Stimulated activated naive CD8-positive, alpha-beta T cell treated with anti-CD3 and anti-CD28 coated beads, Interleukin-15, amount 100 ng/mL, for 72 hours (primary cell): ENCODE results near the gene KIAA1549.
A peak's percentile ranks its signal among the peaks of the same experiment; 100 is the strongest.

Experiments used
- ATAC-seq: fragments of 150-1000 bp; cut with Tn5 transposase; 2 replicates; pipeline ENCODE4 v1.10.0; 2021; ENCODE audit warnings: mild to moderate bottlenecking, moderate library complexity
- DNase-seq, 2 donors: peaks; one replicate each; pipeline ENCODE4 v3.0.0; 2021 to 2022
- H3K27ac Mint-ChIP-seq, 2 donors: one replicate each; pipeline ENCODE4 v1.8.0; 2022; ENCODE audit warnings: mild to moderate bottlenecking in 2 of 2, mixed read lengths in 2 of 2, moderate library complexity in 2 of 2
- H3K27me3 Mint-ChIP-seq: one replicate; pipeline ENCODE4 v1.8.0; 2022; ENCODE audit warnings: mixed read lengths
- H3K4me1 Mint-ChIP-seq: one replicate; pipeline ENCODE4 v1.8.0; 2022; ENCODE audit warnings: mild to moderate bottlenecking, mixed read lengths
- H3K4me3 Mint-ChIP-seq, 2 donors: one replicate each; pipeline ENCODE4 v1.8.0; 2022; ENCODE audit warnings: mild to moderate bottlenecking in 2 of 2, mixed read lengths in 2 of 2, moderate library complexity in 1 of 2
- H3K9me3 Mint-ChIP-seq, 2 donors: one replicate each; pipeline ENCODE4 v1.8.0; 2022; ENCODE audit warnings: mixed read lengths in 2 of 2

The KIAA1549 gene

DNA sequence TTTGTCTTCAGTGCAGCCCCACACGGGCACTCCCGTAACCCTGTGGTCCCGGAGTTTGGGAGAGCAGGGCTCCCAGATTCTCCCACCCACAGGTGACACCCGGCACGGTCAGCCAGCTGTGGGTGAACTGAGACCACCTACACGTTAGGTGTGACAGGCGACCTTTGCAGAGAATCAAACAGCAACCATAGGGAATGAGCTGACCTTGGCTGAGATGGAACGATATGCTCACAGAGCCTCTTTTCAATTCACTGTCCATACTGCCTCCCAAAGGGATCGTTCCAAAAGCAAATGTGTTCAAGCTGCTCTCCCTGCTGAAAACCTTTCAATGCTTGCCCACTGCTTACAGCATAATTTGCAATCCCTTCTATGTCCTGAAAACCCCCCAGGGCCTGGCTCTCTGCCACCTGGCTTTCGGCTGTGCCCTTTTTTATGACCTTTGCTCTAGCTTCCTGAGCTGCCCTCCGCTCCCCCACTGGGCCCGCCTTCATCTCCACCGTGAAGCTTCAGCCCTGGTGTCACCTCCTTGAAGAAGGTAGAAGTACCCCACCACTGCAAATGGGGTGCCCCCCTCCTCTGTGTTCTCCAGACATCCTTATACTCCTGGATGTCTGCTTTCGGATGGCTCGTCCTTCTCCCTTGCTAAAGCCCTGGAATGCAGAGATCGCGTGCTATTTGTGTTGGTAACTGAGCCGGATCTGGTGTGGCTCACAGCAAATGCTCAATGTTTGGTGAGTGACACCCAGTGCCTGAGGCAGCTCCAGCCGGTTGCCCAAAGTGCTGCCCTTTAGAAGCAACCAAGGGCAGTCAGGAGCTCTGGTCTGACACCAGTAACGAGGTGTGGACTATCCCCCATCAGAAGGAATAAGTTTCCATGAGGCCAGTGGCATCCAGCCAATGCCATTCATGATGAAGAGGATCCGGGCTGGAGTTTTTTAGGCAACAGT, 90.4 kb downstream of the KIAA1549 start:
- DNase-seq (no peak), ATAC-seq (no peak)

GRCh38 chr7:138889582-138890498, 91.3 kb downstream of the KIAA1549 start:
- no peak overlapping the region for H3K4me3 Mint-ChIP-seq
- peaks cover 18% of the 10 kb centered on the region for H3K4me1 Mint-ChIP-seq
- no peak overlapping the region for H3K27ac Mint-ChIP-seq
- no peak for ATAC-seq
- peaks cover 8% of the 10 kb centered on the region for H3K27me3 Mint-ChIP-seq
- no peaks in the 10 kb centered on the region for H3K9me3 Mint-ChIP-seq
- DNase-seq: no peak

More for the DNA sequence above, 90.4 kb downstream of the KIAA1549 start:
- H3K4me3 Mint-ChIP-seq: peak overlapping the region in 1 of 2 donors; percentile 2
- H3K4me1 Mint-ChIP-seq: peaks cover 18% of the 10 kb centered on the region
- H3K27ac Mint-ChIP-seq: no peak overlapping the region
- H3K27me3 Mint-ChIP-seq: peaks cover 15% of the 10 kb centered on the region
- H3K9me3 Mint-ChIP-seq: no peaks in the 10 kb centered on the region

DNA sequence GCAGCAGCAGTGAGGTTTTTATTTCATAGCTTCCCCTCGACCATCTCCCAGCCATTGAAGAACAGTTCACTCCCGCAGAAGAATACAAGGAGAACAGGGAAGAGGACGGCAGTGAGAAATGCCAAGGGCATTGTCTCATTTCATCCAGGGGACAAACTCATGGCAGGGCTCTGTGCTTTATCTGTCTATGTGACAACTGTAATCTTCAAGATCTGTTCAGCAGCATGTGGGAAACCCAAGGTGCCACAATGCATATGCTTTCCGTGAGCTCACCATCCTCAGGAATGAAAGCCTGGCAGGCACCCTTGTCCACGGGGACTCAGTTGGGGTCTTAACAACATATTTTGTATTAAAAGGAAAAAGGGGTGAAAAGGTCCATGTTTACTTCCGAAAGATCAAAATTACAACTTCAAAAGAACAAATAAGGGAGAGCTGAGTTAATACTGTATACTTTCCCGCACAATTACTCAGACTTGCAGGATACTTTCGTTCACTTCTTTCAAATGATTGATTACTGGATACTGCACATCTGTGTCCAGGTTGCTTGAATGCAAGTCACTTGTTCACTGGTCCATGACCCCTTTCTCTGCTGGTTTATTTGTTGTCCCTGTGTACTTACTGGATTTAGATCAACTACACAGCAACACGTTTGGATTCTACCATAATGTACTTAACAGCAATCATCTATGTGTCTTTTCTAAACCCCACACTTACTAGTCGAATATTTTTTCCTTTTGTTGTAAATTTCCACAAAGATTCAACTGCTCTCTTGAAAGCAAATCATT, 93.1 kb downstream of the KIAA1549 start:
- DNase-seq (no peak), ATAC-seq (no peak)
- H3K27me3 Mint-ChIP-seq: no peaks in the 10 kb centered on the region
- no peak overlapping the region for H3K27ac Mint-ChIP-seq
- peaks cover 18% of the 10 kb centered on the region for H3K4me1 Mint-ChIP-seq
- H3K9me3 Mint-ChIP-seq: no peaks in the 10 kb centered on the region
- no peak overlapping the region for H3K4me3 Mint-ChIP-seq

DNA sequence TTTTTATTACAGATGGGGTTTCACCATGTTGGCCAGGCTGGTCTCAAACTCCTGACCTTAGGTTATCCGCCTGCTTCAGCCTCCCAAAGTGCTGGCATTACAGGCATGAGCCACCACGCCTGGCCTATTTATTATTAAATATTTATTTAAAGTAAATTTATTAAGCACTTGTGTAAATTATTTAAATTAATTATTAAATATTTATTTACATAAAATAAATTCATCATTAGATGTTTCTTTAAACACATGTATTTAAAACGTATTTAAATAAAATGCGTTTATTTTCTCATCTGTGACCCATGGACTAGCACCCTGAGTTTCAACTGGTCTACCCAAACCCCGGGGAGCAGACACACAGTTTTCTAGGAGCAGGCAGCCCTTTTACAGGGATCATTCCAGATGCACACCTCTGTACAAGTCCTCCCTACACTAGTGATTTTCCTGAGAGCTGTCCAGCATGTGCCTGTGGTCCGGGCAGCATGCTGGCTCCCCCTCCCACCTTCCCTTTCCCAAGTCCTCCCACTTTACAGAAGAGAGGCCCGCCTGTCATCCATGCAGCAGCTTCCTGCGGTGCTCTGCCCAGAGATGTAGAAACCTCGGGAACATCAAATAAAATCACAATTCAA, 94.0 kb downstream of the KIAA1549 start:
- DNase-seq: no peak
- Mint-ChIP-seq H3K4me3 (no peak overlapping the region), H3K9me3 (no peaks in the 10 kb centered on the region), H3K4me1 (peaks cover 23% of the 10 kb centered on the region), H3K27ac (peak overlapping the region in 1 of 2 donors; percentile 61), H3K27me3 (no peaks in the 10 kb centered on the region)
- ATAC-seq: no peak

- Mint-ChIP-seq H3K9me3 (no peaks in the 10 kb centered on the region), H3K27ac (peak overlapping the region in 1 of 2 donors; percentile 24), H3K4me1 (peaks cover 29% of the 10 kb centered on the region), H3K4me3 (no peak overlapping the region), H3K27me3 (no peaks in the 10 kb centered on the region)
- DNase-seq: peak; percentile 40 to 60
- ATAC-seq: peak; percentile 80
Observed at GRCh38 chr7:138886501-138886917, 94.7 kb downstream of the KIAA1549 start.

DNA sequence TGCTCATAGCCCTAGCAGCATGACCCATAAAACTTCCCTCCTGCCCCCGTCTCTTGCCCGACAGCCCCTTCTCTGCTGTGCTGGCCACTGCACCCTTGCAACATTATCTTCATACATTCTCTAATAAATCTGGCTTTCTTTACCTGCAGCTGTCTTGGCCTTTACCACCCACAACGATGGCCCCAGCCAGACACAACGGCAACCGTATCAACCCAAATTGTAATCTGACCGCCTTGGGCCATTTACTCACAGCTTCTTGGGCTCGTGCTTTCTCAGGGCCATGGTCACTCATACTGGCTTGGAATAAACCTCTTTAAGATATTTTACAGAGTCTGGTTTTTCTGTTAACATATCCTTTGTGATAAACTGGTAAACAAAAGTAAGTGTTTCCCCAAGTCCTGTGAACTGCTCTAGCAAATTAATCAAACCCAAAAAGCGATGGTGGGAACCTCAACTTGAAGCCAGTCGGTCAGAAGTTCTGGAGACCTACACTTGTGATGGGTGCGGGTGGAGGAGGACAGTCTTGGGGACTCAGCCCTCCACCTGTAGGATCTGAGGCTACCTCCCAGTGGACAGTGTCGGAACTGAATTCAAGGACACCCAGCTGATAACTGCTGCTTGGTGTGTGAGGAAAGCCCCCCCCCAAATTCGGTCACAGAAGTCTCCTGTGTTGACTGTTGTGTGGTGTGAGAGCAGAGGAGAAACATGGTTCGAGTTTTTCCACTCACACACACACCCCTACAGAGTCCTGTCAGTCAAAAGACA, 95.6 kb downstream of the KIAA1549 start:
- H3K27me3 Mint-ChIP-seq: no peaks in the 10 kb centered on the region
- H3K4me3 Mint-ChIP-seq: no peak overlapping the region
- H3K9me3 Mint-ChIP-seq: no peaks in the 10 kb centered on the region
- ATAC-seq (peak; percentile 19), DNase-seq (no peak)
- peaks cover 23% of the 10 kb centered on the region for H3K4me1 Mint-ChIP-seq
- peak overlapping the region in 1 of 2 donors; percentile 77 for H3K27ac Mint-ChIP-seq

- peak; percentile 49 for ATAC-seq
- H3K4me3 Mint-ChIP-seq: peak overlapping the region; percentile 43 to 49
- no peaks in the 10 kb centered on the region for H3K27me3 Mint-ChIP-seq
- peak overlapping the region in 1 of 2 donors; percentile 19 for H3K27ac Mint-ChIP-seq
- peaks cover 17% of the 10 kb centered on the region for H3K4me1 Mint-ChIP-seq
- no peaks in the 10 kb centered on the region for H3K9me3 Mint-ChIP-seq
- no peak for DNase-seq
Observed at GRCh38 chr7:138882249-138882648, 98.9 kb downstream of the KIAA1549 start.

DNA sequence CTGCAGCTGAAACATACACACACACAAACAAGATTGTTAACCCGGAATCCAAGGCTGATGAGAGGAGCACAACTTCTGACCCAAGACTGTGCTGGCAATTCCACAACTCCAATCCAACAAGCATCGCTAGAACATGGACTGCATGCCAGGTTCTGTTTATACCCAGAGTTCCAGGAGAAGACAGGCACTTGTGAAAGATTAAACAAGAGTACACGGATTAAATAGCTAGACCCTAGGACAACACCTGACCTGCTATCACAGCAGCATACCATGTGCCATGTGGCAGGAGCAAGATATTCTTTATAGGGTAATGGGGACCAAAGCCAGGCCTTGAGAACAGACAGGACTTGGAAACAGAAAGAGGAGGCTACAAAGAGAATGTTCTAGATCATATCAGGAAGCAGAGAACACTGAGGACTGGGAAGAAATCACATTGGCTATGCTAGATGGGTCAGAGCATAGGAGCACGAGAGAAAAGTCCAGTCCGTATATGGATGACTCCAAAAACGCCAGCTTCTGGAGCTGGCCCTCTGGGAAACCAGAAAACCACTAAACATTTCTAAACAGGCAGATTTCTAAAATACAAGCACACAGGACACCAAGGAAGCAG, 99.5 kb downstream of the KIAA1549 start:
- no peak for DNase-seq
- H3K9me3 Mint-ChIP-seq: no peaks in the 10 kb centered on the region
- ATAC-seq: no peak

DNA sequence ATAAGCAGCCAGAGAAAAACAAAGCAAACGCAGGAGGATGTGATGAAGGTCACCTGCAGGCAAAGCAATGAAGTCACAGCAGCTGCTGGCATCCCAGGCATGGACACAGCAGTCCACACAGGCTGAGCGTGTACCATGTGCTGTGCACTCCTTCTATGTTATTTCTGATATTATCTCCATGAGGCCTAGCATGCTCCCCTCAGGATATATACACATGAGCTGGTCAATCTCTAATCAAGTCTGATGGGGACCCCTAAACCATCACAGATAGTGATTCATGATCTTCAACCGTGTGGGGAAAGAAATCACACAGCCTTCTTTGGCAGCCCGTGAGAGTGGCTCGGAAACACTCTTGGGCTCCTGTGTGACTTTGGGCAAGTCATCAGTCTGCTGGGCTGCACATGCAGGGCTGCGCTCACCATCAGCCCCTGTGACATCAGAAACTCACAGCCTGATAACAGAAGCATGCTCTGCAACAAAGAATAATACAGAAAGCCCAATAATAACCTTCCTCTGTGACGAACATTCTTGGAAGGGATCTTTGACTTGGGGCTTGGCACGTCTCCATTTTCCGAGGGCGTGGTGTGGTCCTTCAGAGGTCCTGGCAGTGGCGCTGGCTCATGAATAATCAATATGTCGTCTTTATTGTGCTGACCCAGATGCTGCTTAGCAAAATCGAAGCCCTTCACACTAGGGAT, 100.2 kb downstream of the KIAA1549 start:
- Mint-ChIP-seq H3K9me3 (no peaks in the 10 kb centered on the region), H3K4me1 (peaks cover 18% of the 10 kb centered on the region), H3K4me3 (no peak overlapping the region), H3K27me3 (no peaks in the 10 kb centered on the region), H3K27ac (no peak overlapping the region)
- DNase-seq: no peak
- no peak for ATAC-seq

More for the DNA sequence above, 99.5 kb downstream of the KIAA1549 start:
- H3K27ac Mint-ChIP-seq: peak overlapping the region in 1 of 2 donors; percentile 2
- H3K4me3 Mint-ChIP-seq: peak overlapping the region; percentile 1 to 43
- no peaks in the 10 kb centered on the region for H3K27me3 Mint-ChIP-seq
- H3K4me1 Mint-ChIP-seq: peaks cover 17% of the 10 kb centered on the region

- no peaks in the 10 kb centered on the region for H3K27me3 Mint-ChIP-seq
- H3K27ac Mint-ChIP-seq: no peak overlapping the region
- peaks cover 26% of the 10 kb centered on the region for H3K4me1 Mint-ChIP-seq
- DNase-seq (no peak), ATAC-seq (no peak)
- H3K4me3 Mint-ChIP-seq: no peak overlapping the region
- H3K9me3 Mint-ChIP-seq: no peaks in the 10 kb centered on the region
Observed at GRCh38 chr7:138879356-138879755, 101.8 kb downstream of the KIAA1549 start.

DNA sequence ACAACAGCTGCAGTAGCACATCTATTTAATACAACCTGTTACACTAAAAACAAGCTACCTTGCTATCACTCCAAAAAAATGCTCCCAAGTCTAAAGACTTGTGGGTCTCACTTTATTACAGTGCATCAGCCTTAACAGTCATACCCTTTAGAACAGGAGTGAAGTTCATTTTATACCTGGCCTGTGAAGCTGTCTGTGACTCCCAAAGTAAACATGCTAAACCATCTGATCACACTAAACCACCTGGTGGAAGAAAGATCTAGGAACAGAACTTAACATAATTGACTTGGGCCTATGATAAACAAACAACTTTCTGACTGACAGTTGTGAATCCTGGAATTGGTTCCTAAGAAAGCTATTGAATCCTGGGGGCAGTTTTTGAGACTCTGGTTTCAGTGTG, 102.3 kb downstream of the KIAA1549 start:
- Mint-ChIP-seq H3K4me1 (peaks cover 26% of the 10 kb centered on the region), H3K4me3 (no peak overlapping the region), H3K27me3 (no peaks in the 10 kb centered on the region), H3K27ac (no peak overlapping the region), H3K9me3 (no peaks in the 10 kb centered on the region)
- no peak for ATAC-seq
- no peak for DNase-seq

GRCh38 chr7:138878051-138878450, 103.1 kb downstream of the KIAA1549 start:
- H3K9me3 Mint-ChIP-seq: no peaks in the 10 kb centered on the region
- ATAC-seq (no peak), DNase-seq (no peak)
- no peak overlapping the region for H3K4me3 Mint-ChIP-seq
- H3K27ac Mint-ChIP-seq: no peak overlapping the region
- H3K4me1 Mint-ChIP-seq: peaks cover 26% of the 10 kb centered on the region
- H3K27me3 Mint-ChIP-seq: no peaks in the 10 kb centered on the region

- no peaks in the 10 kb centered on the region for H3K9me3 Mint-ChIP-seq
- H3K4me3 Mint-ChIP-seq: no peak overlapping the region
- H3K27ac Mint-ChIP-seq: no peak overlapping the region
- no peaks in the 10 kb centered on the region for H3K27me3 Mint-ChIP-seq
- DNase-seq (no peak), ATAC-seq (no peak)
- H3K4me1 Mint-ChIP-seq: peaks cover 15% of the 10 kb centered on the region
Observed at GRCh38 chr7:138876326-138876725, 104.9 kb downstream of the KIAA1549 start.
